HG03095 (cell line): ENCODE data around the gene PLA2G2C.
"Not testable (repeated sequence)": the region's sequence is repeated elsewhere in the genome, so short reads cannot be mapped to it uniquely, and the experiment has no call there.

Experiments
- ATAC-seq: cut with Tn5 transposase; IDR thresholded peaks from one replicate; pipeline ENCODE4 v1.9.1; 2021; ENCODE audit warnings: moderate library complexity; ENCODE audit not compliant: unreplicated experiment

PLA2G2C gene

GRCh38 chr1:20138346-20138745, 48.0 kb downstream of the PLA2G2C start:
- ATAC-seq = no peak

GRCh38 chr1:20137604-20138003, 48.7 kb downstream of the PLA2G2C start:
- no peak for ATAC-seq

- no peak for ATAC-seq
Observed at GRCh38 chr1:20137055-20137454, 49.3 kb downstream of the PLA2G2C start.

- ATAC-seq = no peak
Observed at GRCh38 chr1:20136249-20136648, 50.1 kb downstream of the PLA2G2C start.

- ATAC-seq = no peak
Observed at GRCh38 chr1:20134995-20135394, 51.3 kb downstream of the PLA2G2C start.

- ATAC-seq = not testable (repeated sequence)
Observed at GRCh38 chr1:20130518-20130917, 55.8 kb downstream of the PLA2G2C start.

GRCh38 chr1:20126806-20127440, 59.4 kb downstream of the PLA2G2C start:
- ATAC-seq = no peak

GRCh38 chr1:20126041-20126805, 60.1 kb downstream of the PLA2G2C start:
- no peak for ATAC-seq

- ATAC-seq = no peak
Observed at GRCh38 chr1:20125100-20125499, 61.2 kb downstream of the PLA2G2C start.

GRCh38 chr1:20124456-20125057, 61.8 kb downstream of the PLA2G2C start:
- no peak for ATAC-seq

- no peak for ATAC-seq
Observed at GRCh38 chr1:20123722-20124455, 62.4 kb downstream of the PLA2G2C start.

GRCh38 chr1:20120796-20121195, 65.5 kb downstream of the PLA2G2C start:
- ATAC-seq = no peak

GRCh38 chr1:20119347-20119746, 67.0 kb downstream of the PLA2G2C start, which contains the start of gene PLA2G2D:
TSS of gene PLA2G2D (minus strand) at chr1:20119536. CDS start at chr1:20119498, 38 bp downstream.
- ATAC-seq = no peak

GRCh38 chr1:20117236-20117635, 69.1 kb downstream of the PLA2G2C start:
- no peak for ATAC-seq

GRCh38 chr1:20115916-20116315, 70.4 kb downstream of the PLA2G2C start:
- no peak for ATAC-seq

GRCh38 chr1:20115479-20115878, 70.8 kb downstream of the PLA2G2C start:
- ATAC-seq = no peak

GRCh38 chr1:20114021-20114648, 72.2 kb downstream of the PLA2G2C start:
- ATAC-seq = no peak
